ENCODE measurements around the gene ZNF408. TPM values are rescaled to one million over a fixed set of nuclear protein-coding genes. Genes with fewer than 3 reads are reported as not detected.
"Not testable (repeated sequence)": the region's sequence is repeated elsewhere in the genome, so short reads cannot be mapped to it uniquely, and the experiment has no call there.

The ZNF408 gene
- total RNA-seq, 1 experiment from 2014 or later, result 7.4 TPM

DNA sequence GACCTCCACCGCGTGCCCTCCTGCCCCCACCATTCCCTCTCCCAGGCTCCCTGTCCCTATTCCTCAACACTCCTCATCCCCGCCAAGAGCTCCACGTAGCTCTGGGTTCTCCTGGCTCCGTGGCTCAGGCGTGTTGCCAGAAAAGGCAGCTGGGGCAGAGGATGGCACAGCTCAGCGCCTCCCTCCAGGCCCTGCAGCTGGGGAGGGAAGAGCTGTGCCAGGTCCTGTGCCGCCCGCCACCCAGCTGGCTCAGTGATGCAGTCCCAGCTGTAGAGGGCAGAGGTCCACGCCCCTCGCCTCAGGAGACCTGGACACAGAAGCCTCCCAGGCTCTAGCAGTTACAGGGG lies 4.6 kb upstream of the ZNF408 start:
- no peak overlapping the region for H3K27ac ChIP-seq (ENCODE audit: low read length)
- H2AFZ ChIP-seq (ENCODE audit: low read length), result no peak overlapping the region
- no peaks in the 10 kb centered on the region for H3K9me2 ChIP-seq (replicated peaks; ENCODE audit: insufficient read depth, low read length)
- H3K9me3 ChIP-seq (ENCODE audit: low read length), result no peaks in the 10 kb centered on the region
- H3K4me1 ChIP-seq (ENCODE audit: low read length), result peaks cover 11% of the 10 kb centered on the region
- H3K36me3 ChIP-seq (ENCODE audit: insufficient read depth, low read length), result peaks cover 4% of the 10 kb centered on the region; the same call in 1 of the 2 replicates
- no peaks in the 10 kb centered on the region for H4K20me1 ChIP-seq (ENCODE audit: insufficient read depth, low read depth, low read length)
- H3K27me3 ChIP-seq (ENCODE audit: low read length), result no peaks in the 10 kb centered on the region
- H3K4me2 ChIP-seq (ENCODE audit: low read depth, low read length, poor library complexity, severe bottlenecking), result no peak overlapping the region
- peaks cover 33% of the 10 kb centered on the region for H3K79me2 ChIP-seq (ENCODE audit: low read length)
- no peak for DNase-seq
- H3K4me3 ChIP-seq (ENCODE audit: low read length), result no peak overlapping the region
- no peak overlapping the region for H3K9ac ChIP-seq (ENCODE audit: low read length)

DNA sequence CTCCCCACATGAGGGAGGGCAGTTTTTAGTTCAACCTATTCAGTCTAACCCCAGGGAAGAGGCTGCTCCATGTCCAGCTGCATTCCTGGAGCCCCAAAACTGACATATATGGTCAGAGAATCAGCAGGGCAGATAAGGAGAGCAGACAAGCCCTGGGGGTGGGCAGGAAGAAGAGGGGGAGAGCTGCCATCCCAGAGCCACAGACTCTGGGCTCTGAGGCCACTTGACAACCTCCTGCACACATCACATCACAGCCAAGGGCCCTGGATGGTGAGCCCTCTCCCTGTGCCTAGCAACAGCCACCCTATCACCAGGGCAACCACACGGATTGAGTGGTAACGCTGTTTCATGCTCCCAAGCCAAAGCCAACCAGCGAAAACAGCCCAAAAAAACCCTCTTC lies 3.5 kb upstream of the ZNF408 start:
- H3K9me2 ChIP-seq (replicated peaks; ENCODE audit: insufficient read depth, low read length), result no peaks in the 10 kb centered on the region
- H3K4me3 ChIP-seq (ENCODE audit: low read length), result no peak overlapping the region
- H4K20me1 ChIP-seq (ENCODE audit: insufficient read depth, low read depth, low read length), result no peaks in the 10 kb centered on the region; the same call in 1 of the 2 replicates
- H3K4me1 ChIP-seq (ENCODE audit: low read length), result peaks cover 18% of the 10 kb centered on the region
- peaks cover 4% of the 10 kb centered on the region; the same call in 1 of the 2 replicates for H3K36me3 ChIP-seq (ENCODE audit: insufficient read depth, low read length)
- DNase-seq, result no peak
- H3K9ac ChIP-seq (ENCODE audit: low read length), result no peak overlapping the region
- peaks cover 44% of the 10 kb centered on the region for H3K79me2 ChIP-seq (ENCODE audit: low read length)
- H3K4me2 ChIP-seq (ENCODE audit: low read depth, low read length, poor library complexity, severe bottlenecking), result no peak overlapping the region
- no peaks in the 10 kb centered on the region for H3K9me3 ChIP-seq (ENCODE audit: low read length)
- H2AFZ ChIP-seq (ENCODE audit: low read length), result no peak overlapping the region
- no peaks in the 10 kb centered on the region for H3K27me3 ChIP-seq (ENCODE audit: low read length)
- H3K27ac ChIP-seq (ENCODE audit: low read length), result no peak overlapping the region

DNA sequence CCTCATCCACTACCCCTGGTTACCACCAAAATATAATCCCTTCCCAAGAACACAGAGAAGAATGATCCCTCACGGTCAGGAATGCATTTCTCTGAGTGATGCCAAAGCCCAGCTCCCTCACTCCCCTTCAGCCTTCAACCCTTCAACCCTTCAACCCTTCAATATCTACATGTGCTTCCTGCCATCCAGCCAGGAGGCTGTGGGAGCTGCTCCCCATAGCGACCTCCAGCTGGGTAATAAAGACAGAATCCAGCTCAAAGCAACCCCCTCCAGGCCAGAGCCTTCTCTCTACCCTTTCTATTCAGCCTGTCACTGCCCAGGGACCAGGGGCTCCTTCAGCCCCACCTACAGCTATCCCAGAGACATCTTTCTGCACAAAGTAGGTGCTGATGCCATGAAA lies 3.1 kb upstream of the ZNF408 start:
- no peak overlapping the region for H3K27ac ChIP-seq (ENCODE audit: low read length)
- H3K9me2 ChIP-seq (replicated peaks; ENCODE audit: insufficient read depth, low read length), result no peaks in the 10 kb centered on the region
- no peaks in the 10 kb centered on the region for H3K9me3 ChIP-seq (ENCODE audit: low read length)
- peaks cover 3% of the 10 kb centered on the region; the same call in 1 of the 2 replicates for H4K20me1 ChIP-seq (ENCODE audit: insufficient read depth, low read depth, low read length)
- H3K79me2 ChIP-seq (ENCODE audit: low read length), result peaks cover 48% of the 10 kb centered on the region
- no peak overlapping the region for H3K4me3 ChIP-seq (ENCODE audit: low read length)
- peaks cover 5% of the 10 kb centered on the region for H3K36me3 ChIP-seq (ENCODE audit: insufficient read depth, low read length)
- no peak overlapping the region for H3K9ac ChIP-seq (ENCODE audit: low read length)
- H3K27me3 ChIP-seq (ENCODE audit: low read length), result no peaks in the 10 kb centered on the region
- no peak overlapping the region for H3K4me2 ChIP-seq (ENCODE audit: low read depth, low read length, poor library complexity, severe bottlenecking)
- no peak overlapping the region for H2AFZ ChIP-seq (ENCODE audit: low read length)
- peaks cover 23% of the 10 kb centered on the region for H3K4me1 ChIP-seq (ENCODE audit: low read length)
- DNase-seq, result no peak

DNA sequence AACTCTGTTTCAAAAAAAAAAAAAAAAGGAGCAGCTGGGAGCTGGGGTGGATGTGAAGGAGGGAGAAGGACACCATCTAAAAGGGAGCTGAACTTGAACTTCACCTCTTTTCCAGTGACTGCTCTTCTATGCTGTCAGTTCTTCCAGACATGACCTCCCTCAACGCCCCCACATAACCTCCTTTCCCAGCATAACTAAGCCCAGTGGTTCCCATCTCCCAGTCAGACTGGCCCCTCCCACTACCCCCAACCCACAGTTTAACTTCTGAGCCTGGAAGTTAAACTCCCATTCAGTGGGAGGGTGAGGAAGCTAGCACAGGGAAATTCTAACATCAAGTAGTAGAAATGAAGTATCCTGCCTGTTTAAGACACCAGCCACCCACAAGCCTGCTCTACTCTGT lies 2.2 kb upstream of the ZNF408 start:
- peak overlapping the region; percentile 80 for H3K4me2 ChIP-seq (ENCODE audit: low read depth, low read length, poor library complexity, severe bottlenecking)
- peak overlapping the region; percentile 87; the same call in 1 of the 2 replicates for H3K4me3 ChIP-seq (ENCODE audit: low read length)
- peak overlapping the region; percentile 78; the same call in 1 of the 2 replicates for H3K9ac ChIP-seq (ENCODE audit: low read length)
- no peak overlapping the region for H3K27ac ChIP-seq (ENCODE audit: low read length)
- H3K4me1 ChIP-seq (ENCODE audit: low read length), result peaks cover 25% of the 10 kb centered on the region
- H3K79me2 ChIP-seq (ENCODE audit: low read length), result peaks cover 55% of the 10 kb centered on the region
- peaks cover 5% of the 10 kb centered on the region; the same call in 1 of the 2 replicates for H4K20me1 ChIP-seq (ENCODE audit: insufficient read depth, low read depth, low read length)
- H3K27me3 ChIP-seq (ENCODE audit: low read length), result no peaks in the 10 kb centered on the region
- H3K36me3 ChIP-seq (ENCODE audit: insufficient read depth, low read length), result peaks cover 13% of the 10 kb centered on the region
- no peak overlapping the region for H2AFZ ChIP-seq (ENCODE audit: low read length)
- DNase-seq, result no peak
- no peaks in the 10 kb centered on the region for H3K9me3 ChIP-seq (ENCODE audit: low read length)
- H3K9me2 ChIP-seq (replicated peaks; ENCODE audit: insufficient read depth, low read length), result no peaks in the 10 kb centered on the region

DNA sequence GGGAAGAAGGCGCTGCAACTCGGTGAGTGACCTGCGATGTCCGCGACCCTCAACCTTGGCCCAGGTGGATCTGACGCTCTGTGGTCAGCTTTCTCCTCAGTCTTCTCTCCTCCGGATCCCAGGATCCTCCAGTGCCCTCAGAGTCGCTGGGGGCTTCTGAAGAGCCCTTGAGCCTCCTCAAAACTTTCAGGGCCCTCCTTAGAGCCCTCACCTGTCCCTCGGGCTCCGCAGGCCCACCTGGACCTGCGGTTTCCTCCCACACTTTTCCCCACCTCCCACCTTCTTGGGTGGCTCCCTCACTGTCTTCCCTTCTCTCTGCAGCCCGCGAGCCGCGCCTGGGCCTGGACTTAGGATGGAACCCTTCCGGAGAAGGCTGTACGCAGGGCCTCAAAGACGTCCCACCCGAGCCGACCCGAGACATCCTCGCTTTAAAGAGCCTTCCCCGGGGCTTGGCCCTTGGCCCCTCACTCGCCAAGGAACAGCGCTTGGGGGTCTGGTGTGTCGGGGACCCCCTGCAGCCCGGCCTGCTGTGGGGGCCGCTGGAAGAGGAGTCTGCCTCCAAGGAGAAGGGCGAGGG lies 335 bp downstream of the ZNF408 start:
- no peaks in the 10 kb centered on the region for H3K9me3 ChIP-seq (ENCODE audit: low read length)
- peaks cover 61% of the 10 kb centered on the region for H3K79me2 ChIP-seq (ENCODE audit: low read length)
- peak overlapping the region; percentile 87 for H3K4me3 ChIP-seq (ENCODE audit: low read length)
- H4K20me1 ChIP-seq (ENCODE audit: insufficient read depth, low read depth, low read length), result peaks cover 5% of the 10 kb centered on the region; the same call in 1 of the 2 replicates
- peak; percentile 51 for DNase-seq
- no peaks in the 10 kb centered on the region for H3K9me2 ChIP-seq (replicated peaks; ENCODE audit: insufficient read depth, low read length)
- H3K9ac ChIP-seq (ENCODE audit: low read length), result peak overlapping the region; percentile 78
- peak overlapping the region; percentile 80 for H3K4me2 ChIP-seq (ENCODE audit: low read depth, low read length, poor library complexity, severe bottlenecking)
- H3K27me3 ChIP-seq (ENCODE audit: low read length), result no peaks in the 10 kb centered on the region
- H3K27ac ChIP-seq (ENCODE audit: low read length), result peak overlapping the region; percentile 62; the same call in 1 of the 2 replicates
- H3K4me1 ChIP-seq (ENCODE audit: low read length), result peaks cover 25% of the 10 kb centered on the region
- H2AFZ ChIP-seq (ENCODE audit: low read length), result peak overlapping the region; percentile 94
- peaks cover 12% of the 10 kb centered on the region; the same call in 1 of the 2 replicates for H3K36me3 ChIP-seq (ENCODE audit: insufficient read depth, low read length)

DNA sequence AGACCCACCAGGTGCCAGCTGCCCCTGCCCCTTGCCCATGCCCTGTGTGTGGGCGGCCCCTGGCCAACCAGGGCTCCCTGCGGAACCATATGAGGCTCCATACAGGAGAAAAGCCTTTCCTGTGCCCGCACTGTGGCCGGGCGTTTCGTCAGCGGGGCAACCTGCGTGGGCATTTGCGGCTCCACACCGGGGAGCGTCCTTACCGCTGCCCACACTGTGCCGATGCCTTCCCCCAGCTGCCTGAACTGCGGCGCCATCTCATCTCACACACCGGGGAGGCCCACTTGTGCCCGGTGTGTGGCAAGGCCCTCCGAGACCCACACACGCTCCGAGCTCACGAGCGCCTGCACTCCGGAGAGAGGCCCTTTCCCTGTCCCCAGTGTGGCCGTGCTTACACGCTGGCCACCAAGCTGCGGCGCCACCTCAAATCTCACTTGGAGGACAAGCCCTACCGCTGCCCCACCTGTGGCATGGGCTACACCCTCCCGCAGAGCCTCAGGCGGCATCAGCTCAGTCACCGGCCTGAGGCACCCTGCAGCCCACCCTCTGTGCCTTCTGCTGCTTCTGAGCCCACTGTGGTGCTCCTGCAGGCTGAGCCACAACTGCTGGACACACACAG lies 4.3 kb downstream of the ZNF408 start:
- Histone ChIP-seq H3K27me3 (ENCODE audit: low read length) (no peaks in the 10 kb centered on the region), H3K9ac (ENCODE audit: low read length) (no peak overlapping the region), H4K20me1 (ENCODE audit: insufficient read depth, low read depth, low read length) (peaks cover 5% of the 10 kb centered on the region; the same call in 1 of the 2 replicates), H3K4me2 (ENCODE audit: low read depth, low read length, poor library complexity, severe bottlenecking) (no peak overlapping the region), H3K36me3 (ENCODE audit: insufficient read depth, low read length) (peaks cover 18% of the 10 kb centered on the region; the same call in 1 of the 2 replicates), H3K9me3 (ENCODE audit: low read length) (no peaks in the 10 kb centered on the region), H3K4me1 (ENCODE audit: low read length) (peaks cover 14% of the 10 kb centered on the region), H3K9me2 (replicated peaks; ENCODE audit: insufficient read depth, low read length) (no peaks in the 10 kb centered on the region), H3K27ac (ENCODE audit: low read length) (no peak overlapping the region), H3K79me2 (ENCODE audit: low read length) (peaks cover 33% of the 10 kb centered on the region), H3K4me3 (ENCODE audit: low read length) (no peak overlapping the region), H2AFZ (ENCODE audit: low read length) (no peak overlapping the region)
- DNase-seq, result no peak

DNA sequence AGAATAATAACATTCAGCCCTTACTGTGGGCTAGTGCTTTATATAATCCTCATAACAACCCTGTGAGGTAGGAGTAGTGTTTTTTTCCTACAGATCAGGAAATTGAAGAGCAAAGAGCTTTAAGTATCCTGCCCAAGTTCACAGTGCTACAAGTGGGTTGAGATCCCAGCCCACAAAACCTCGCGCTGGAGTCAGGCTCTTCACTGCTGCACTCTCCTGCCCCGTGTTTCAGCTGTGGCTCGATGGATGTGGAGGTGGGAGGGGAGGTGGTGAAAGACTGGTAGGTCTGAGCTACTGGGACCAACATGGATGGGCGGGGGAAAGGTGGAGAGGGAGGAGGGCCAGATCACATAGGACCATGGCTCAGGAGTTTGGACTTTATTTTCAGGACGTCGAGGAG lies 6.1 kb downstream of the ZNF408 start:
- peaks cover 18% of the 10 kb centered on the region; the same call in 1 of the 2 replicates for H3K36me3 ChIP-seq (ENCODE audit: insufficient read depth, low read length)
- no peak overlapping the region for H3K27ac ChIP-seq (ENCODE audit: low read length)
- no peak overlapping the region for H3K4me2 ChIP-seq (ENCODE audit: low read depth, low read length, poor library complexity, severe bottlenecking)
- no peaks in the 10 kb centered on the region for H3K9me3 ChIP-seq (ENCODE audit: low read length)
- DNase-seq, result no peak
- peaks cover 11% of the 10 kb centered on the region for H3K4me1 ChIP-seq (ENCODE audit: low read length)
- no peak overlapping the region for H2AFZ ChIP-seq (ENCODE audit: low read length)
- no peak overlapping the region for H3K4me3 ChIP-seq (ENCODE audit: low read length)
- H3K9me2 ChIP-seq (replicated peaks; ENCODE audit: insufficient read depth, low read length), result no peaks in the 10 kb centered on the region
- peaks cover 5% of the 10 kb centered on the region; the same call in 1 of the 2 replicates for H4K20me1 ChIP-seq (ENCODE audit: insufficient read depth, low read depth, low read length)
- H3K9ac ChIP-seq (ENCODE audit: low read length), result no peak overlapping the region
- H3K27me3 ChIP-seq (ENCODE audit: low read length), result no peaks in the 10 kb centered on the region
- H3K79me2 ChIP-seq (ENCODE audit: low read length), result peaks cover 21% of the 10 kb centered on the region

DNA sequence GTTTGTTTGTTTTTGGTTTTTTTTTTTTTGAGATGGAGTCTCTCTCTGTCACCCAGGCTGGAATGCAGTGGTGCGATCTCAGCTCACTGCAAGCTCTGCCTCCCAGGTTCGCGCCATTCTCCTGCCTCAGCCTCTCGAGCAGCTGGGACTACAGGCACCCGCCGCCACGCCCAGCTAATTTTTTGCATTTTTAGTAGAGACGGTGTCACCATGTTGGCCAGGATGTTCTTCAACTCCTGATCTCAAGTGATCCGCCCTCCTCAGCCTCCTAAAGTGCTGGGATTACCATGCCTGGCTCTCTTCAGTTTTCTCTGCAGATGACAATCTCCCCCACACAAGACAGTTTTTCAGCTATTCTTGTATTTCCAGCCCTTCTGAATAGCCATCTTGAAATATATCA lies 8.5 kb downstream of the ZNF408 start:
- not testable (repeated sequence) for H3K9me2 ChIP-seq (replicated peaks; ENCODE audit: insufficient read depth, low read length); H3K36me3 ChIP-seq (ENCODE audit: insufficient read depth, low read length); H3K79me2 ChIP-seq (ENCODE audit: low read length); H3K9ac ChIP-seq (ENCODE audit: low read length); H3K9me3 ChIP-seq (ENCODE audit: low read length); H3K27ac ChIP-seq (ENCODE audit: low read length); H3K4me2 ChIP-seq (ENCODE audit: low read depth, low read length, poor library complexity, severe bottlenecking); H2AFZ ChIP-seq (ENCODE audit: low read length); DNase-seq; H3K4me3 ChIP-seq (ENCODE audit: low read length); H4K20me1 ChIP-seq (ENCODE audit: insufficient read depth, low read depth, low read length); H3K4me1 ChIP-seq (ENCODE audit: low read length); H3K27me3 ChIP-seq (ENCODE audit: low read length)
